Measurements from ENCODE around the gene ZBTB12.
"Not testable (repeated sequence)": the region's sequence is repeated elsewhere in the genome, so short reads cannot be mapped to it uniquely, and the experiment has no call there.

The ZBTB12 gene

DNA sequence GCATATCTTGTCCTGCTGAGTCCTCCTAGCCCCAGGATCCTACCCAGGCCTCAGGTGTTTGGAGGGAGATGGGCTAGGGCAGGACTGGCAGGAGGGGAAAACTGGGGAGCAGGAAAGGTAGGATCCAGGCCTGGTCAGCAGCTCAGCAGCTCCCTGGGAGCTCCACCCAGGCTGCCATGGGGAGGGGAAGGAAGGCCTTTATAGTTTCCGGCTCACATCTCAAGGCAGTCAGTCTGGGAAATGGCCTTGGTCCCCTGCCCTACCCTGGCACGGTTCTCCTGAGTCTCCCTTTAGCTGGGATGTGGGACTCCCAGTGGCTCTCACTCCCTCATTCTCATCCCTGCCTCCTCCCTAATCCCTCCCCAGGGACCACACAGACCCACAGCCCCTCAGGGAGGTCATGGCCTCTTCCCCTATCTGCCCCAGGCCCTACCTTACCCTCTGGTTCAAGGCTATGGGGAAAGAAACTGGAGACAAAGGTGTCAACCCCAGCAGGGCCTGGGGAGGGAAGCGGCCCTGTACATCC lies 24.7 kb downstream of the ZBTB12 start:
- DNase-seq = no peak

DNA sequence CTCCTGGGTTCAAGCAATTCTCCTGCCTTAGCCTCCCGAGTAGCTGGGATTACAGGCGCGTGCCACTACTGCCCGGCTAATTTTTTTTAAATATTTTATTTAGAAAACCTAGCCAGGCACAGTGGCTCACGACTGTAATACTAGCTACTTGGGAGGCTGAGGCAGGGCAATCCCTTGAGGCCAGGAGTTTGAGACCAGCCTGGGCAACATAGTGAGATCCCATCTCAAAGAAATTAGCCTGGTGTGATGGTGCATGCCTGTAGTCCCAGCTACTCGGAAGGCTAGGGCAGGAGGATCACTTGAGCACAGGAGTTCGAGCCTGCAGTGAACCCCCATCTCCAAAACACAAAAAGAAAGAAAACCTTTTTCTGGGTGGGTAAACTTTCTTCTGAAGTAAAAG lies 25.5 kb downstream of the ZBTB12 start:
- DNase-seq = no peak

DNA sequence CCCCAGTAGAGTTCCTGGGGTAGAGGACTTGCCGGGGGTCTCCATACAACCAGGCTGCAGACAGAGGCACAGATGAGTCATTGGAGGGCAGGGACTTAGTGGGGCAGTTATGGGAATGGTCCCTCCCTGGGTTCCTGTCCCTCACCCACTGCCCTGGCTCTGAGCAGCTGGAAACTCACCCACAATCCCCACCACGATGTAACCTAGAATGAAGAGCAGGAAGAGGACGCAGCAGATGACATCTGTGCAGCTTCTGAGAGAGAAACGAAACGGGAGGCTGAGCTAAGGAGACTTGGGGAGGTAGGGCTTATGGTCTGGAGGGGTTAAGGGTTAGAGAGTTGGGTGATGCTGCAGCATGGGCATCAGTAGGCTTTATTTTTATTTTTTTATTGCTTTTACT lies 26.0 kb downstream of the ZBTB12 start:
- DNase-seq = no peak

DNA sequence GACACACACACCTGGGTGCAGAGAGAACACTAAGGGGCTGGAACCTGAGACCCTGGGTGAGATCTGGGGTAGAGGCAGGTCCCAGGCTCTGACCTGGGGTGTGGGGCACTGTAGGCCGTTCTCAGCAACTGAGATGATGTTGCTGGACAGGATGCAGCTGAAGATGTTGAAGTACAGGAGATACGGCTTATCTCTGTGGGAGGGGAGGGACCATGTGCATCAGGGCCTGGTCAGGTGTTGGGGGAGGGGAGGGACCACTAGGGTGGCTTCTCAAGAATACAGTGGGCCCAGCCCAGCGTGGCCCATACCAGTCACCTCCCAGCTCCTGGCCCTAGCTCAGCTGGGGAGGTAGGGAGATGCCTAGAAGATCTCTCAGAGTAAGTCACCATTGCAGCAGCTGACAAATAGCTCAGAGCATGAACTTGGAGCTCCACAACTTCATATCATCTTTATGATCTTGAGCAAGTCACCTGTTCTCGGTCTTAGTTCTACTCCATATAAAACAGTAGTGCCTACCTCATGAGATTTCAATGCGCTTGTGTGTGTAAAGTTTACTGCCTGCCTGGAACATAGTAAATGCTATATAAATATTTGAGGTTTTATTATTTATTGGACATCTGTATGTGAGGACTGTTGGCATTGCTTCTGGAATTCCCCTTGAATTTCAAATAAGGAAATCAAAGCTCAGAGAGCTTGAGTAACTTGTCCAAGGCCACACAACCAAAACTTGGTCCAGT lies 26.9 kb downstream of the ZBTB12 start:
- no peak for DNase-seq

DNA sequence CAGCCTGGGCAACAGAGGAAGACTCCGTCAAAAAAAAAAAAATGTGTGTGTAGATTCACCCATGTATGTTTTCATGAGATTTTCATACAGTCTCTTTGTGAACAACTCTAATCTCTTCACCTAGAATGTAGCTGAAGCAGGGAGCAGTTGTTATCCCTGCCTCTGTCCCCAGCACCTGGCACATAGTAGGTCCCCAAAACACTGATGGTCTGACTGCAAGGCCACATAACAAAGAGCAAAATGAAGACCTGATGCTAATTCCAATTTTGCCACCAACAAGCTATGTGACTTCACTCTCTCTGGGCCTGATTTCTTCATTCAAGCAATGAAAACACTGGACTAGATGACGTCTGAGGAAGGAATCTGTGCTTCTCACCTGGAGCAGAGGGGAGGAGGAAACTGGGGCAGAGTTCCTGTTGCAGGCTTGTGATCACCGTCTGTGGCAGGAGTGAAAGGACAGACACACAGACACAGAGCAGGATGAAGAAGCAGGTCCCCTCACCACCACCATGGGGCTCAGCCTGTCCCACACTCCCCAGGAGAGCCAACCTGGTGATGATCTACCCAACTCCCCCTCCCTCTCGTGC lies 27.7 kb downstream of the ZBTB12 start:
- DNase-seq = no peak

DNA sequence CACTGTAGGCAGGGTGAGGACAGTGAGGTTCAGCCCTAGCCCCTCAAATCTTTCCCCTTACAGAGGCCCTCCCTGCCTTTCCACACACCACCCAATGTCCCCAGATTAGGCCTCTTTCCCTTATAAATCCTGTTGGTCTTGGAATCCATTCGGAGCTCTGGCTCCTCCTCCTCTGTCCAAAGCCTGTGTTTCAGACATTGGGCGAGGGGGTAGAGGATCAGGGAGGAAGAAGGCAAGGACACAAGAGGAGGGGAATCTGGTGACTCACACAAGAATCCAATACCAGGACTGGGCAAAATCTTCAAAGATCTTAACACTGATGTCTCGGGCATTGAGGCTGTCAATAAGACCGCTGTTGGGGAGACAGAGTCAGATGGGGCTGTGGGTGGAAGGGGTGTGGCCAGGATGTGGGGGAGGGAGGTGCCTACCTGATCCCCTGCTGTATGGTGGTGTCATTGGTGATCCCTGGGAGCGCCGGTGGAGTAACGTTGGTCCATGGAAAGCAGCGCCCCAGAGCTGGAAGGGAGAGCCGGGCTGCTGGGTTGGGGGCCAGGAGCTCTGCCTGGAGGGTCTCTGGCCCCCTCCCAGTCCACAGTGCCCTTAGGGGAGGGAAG lies 30.7 kb downstream of the ZBTB12 start:
- no peak for DNase-seq

DNA sequence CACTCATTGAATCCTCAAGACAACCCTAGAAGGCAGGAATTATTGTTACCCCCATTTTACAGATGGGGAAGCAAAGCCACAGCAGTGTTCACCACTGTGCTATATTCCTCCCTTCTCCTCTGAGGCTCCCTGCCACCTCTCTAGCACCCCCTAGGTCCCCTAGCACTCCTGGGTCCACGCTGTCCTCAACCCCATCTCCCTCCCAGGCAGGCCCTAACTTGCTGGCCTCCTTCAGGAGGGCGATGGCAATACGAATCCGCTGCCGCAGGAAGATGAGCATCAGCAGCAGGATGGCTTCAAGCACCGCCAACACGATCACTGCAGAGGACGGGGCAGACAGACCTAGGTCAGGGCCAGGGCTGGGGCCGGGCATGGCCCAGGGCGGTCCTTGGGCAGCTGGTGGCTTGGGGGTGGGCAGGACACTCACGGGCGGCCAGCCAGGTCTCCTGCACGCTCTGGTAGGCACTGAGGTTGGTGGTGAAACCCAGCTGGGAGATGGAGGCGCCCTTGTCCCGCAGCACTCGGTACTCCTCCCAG lies 31.4 kb downstream of the ZBTB12 start:
- no peak for DNase-seq

DNA sequence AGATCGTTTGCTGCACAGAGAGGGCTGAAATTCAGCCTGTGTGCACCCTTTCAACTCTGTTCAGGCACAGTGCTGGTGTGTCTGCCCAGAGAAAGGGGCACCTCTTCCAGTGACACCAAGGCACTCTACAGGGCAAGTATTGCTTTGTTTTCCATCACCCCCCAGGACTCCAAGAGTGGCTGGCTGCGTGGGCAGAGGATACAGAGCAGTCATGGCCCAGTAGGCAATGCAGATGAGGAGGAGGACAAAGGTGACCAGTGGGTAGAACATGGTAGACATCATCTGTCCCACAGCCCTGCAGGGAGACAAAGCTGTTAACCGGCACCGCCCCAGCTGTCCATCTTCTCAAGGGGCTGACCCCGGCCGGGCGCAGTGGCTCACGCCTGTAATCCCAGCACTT lies 32.5 kb downstream of the ZBTB12 start:
- DNase-seq = no peak

DNA sequence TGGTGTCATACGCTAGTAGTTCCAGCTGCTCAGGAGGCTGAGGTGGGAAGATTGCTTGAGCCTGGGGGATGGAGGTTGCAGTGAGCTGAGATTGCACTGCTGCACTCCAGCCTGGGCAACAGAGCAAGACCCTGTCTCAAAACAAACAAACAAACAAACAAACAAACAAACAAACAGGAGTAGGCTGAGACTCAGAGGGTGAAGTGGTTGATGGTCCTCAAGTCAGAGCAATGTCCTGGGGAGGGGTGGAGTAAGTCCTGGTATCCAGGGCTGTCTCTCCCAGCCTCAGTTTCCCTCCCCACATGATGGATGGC lies 33.3 kb downstream of the ZBTB12 start:
- not testable (repeated sequence) for DNase-seq

DNA sequence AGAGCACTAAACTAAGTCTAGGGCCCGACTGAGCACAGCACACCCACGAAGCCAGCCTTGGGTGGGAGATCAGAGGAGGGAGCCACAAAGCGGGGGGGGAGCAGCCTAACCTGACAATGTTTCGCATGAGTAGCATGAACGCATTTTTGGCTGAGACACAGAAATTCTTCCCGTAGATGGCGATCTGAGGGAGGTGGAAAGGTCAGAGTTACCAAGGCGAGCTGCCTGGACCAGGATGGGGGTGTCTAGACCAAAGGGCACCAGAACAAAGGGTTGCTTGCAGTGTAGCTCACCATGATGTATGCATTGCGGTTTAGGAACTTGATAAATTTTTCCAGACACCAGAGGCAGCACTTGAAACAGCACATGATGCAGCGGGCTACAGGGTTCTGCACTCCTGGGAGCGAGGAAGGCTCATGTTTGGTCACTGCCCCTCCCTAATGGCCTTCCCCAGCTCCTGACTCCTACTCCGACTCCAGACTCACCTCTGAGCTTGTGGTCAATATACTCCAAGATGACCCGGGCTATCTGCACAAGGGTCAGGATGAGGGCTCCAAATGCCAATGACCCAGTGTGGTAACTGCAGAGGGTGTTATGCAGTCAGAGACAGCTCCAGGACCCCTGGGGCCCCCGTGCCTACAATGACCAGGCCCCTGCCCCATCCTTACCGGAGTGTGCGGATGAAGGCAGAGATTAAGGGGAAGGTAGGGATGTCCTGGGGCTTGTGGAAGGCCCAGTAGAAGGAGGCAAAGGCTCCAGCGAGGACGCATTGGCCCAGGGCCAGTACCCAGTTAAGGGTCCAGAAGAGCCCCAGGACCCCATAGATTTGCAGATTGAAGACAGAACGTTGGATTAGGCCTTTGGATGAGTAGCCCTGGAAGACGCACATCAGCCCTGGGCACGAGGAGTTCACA lies 36.4 kb downstream of the ZBTB12 start:
- DNase-seq = no peak

DNA sequence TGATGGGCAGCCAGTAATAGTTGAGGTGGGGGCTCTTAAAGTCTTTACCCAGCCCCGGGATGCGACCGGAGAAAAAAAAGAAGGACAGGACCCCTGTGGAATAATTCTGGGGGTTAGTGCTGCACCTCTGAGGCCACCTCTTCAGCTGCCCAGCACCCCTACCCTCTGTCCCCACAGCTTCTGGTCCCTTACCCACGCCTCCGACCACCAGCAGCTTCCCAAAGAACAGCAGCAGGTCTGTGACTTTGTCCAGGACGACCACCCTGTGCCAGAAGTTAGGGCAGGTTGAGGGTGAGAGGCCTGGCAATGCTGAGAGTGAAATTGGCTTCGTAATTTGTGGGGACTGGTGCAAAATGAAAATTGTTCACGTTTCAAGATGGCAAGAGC lies 37.1 kb downstream of the ZBTB12 start:
- DNase-seq = no peak

DNA sequence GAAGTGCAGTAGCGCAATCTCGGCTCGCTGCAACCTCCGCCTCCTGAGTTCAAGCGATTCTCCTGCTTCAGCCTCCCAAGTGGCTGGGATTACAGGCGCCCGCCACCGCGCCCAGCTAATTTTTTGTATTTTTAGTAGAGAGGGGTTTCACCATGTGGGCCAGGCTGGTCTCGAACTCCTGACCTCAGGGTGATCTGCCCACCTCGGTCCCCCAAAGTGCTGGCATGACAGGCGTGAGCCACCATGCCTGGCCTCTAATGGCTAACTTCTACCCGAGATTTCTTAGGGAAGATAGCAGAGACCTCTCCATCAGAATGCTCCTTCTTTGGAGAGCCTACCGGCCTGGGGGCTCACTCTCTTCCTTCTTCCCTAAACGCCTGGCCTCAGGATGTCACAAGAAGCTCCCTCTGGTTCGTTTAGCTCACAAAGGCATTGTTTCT lies 37.7 kb downstream of the ZBTB12 start:
- DNase-seq = not testable (repeated sequence)

DNA sequence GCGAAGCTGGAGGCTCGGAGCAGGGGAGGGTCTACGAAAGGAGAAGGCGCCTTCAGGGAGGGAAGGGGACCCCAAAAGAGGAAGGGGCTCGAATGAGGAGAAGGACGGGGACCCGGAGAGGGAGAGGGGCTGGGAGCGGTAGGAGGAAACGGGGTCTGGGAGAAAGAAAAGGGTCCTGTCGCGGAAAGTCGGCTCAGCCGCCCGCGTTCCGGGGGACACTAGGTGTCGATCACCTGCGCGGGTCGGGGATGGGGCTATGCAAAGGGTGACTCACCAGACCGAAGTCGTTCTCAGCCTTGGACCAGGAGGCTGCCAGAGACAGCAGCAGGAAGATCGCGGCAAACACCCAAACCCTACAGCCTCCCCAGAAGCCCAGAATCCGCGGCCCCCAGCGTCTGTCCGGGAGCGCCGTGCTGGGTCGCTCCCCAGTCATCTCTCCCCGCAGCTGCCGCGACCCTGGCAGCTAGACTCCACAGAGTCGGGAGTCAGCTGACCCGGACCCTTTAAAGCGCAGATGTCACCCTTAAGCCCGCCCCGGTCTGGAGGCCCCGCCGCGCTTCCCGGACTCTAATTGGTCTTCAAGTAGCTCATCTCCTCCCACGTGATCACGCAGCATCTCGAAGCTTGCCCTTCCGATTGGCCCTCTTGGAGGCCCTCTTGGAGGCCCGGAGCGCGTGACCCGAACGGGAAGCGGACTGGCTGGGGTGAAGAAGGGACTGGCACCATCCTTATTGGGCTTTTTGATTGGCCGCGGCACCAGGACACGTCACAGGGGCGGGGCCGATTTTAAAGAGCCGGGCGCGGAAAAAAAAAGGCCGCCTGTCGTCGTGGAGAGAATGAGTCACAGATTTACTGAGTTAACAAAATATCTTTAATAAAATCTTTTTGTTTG lies 39.3 kb downstream of the ZBTB12 start, which contains the start of gene NEU1:
TSS of gene NEU1 (minus strand) at position 478 of the 892 bp plus-strand sequence. CDS start at position 433, 45 bp downstream.
- DNase-seq = peak; percentile 87 to 100 (median 100)

DNA sequence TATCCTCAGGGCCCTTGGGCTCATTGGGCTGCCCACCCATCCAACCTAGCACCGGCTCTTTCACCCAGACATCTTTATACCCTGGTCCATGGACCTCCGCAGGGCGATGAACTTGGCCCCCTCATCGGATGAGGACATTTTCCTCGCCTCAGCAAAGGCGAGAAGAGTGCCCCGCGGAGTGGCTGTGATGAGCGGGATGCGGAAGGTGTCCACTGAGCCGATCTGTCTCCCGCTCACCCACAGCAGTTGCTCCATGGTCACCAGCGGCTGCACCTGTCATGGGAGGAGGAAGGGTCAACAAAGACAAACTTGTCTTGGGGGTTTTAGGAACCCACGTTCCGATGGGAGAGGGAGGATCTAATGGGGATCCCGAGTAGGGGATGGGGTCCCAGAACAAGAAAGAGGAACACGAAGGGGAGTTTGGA lies 40.0 kb downstream of the ZBTB12 start:
- DNase-seq = peak in 3 of 56 donors; percentile 15 to 35 (median 15)

DNA sequence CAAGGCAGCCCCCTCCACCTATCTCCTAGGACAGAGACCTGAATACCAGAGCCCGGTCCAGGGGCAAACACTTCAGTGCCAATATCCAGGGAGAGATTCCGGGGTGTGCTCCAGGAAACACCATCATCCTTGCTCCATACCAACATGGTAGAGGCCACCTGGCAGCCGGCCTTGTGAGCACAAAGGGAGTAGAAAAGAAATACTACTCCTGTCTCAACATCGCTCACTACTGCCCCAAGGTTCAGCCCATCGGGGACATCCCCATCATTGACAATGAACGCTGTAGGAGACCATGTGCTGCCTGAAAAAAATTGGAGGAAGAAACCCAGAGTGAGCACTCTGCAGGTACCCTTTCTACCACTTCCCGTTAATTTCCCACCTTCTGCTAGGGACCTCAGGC lies 40.7 kb downstream of the ZBTB12 start:
- DNase-seq = no peak

DNA sequence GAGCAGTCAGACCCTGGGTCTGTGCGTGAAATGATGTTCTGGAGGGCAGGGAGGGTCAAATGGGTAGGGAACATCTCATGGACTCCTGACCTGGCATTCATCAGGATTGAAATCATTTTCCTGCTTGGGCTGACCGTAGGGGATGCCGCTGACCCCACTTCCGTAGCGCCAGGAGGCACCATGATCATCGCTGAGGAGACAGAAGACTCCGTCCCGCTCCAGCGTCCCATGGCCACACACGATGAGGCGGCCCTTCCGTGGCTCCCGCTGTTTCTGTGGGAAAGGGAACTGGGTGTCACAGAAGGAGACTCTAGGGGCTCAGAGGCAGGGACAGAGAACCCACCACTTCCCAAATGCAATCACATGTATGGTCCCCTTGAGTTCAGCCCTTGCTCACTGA lies 41.5 kb downstream of the ZBTB12 start:
- no peak for DNase-seq

DNA sequence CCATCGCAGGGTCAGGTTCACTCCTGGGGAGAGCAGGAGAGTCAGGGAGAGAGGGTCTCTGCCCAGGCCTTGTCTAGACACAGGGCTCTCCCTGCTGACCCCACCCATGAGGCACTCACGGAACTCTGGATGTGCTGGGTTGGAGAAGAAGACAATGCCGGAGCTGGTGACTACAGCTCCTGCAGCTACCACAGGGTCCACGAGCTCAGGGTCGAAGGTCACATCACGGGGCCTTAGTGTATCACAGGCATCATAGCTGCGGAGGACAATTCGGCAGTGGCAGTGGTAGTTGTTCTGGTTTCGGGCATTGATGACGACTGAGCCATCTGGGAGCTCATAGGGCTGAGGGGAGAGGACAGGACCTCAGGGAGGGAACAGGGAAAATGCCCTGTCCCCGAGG lies 42.0 kb downstream of the ZBTB12 start:
- DNase-seq = no peak

DNA sequence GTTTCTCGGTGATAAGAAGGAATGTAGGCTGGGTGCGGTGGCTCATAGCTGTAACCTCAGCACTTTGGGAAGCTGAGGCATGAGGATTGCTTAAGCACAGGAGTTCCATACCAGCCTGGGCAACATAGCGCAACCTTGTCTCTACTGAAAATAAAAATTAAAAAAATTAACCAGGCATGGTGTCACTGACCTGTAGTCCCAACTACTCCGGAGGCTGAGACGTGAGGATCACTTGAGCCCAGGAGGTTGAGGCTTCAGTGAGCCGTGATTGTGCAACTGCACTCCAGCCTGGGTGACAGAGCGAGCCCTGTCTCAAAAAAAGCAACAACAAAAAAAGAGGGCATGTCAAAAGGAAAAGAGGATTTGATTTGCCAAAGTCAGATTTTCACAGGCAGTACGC lies 43.2 kb downstream of the ZBTB12 start:
- no peak for DNase-seq

DNA sequence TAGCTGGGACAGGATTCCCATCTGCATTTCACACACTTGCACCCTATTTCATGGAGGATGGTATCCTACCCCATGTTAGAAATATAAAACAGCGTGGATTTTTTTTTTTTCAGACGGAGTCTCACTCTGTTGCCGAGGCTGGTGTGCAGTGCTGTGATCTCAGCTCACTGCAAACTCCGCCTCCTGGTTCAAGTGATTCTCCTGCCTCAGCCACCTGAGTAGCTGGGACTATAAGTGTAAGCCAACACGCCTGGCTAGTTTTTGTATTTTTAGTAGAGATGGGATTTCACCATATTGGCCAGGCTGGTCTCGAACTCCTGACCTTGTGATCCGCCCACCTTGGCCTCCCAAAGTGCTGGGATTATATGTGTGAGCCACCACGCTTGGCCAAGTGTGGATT lies 44.1 kb downstream of the ZBTB12 start:
- DNase-seq = not testable (repeated sequence)
